H9 (cell line): ENCODE results near the gene TFRC. TPM values are rescaled to one million over a fixed set of nuclear protein-coding genes. Genes with fewer than 3 reads are reported as not detected.

Experiments
- DNase-seq: peaks from one replicate; pipeline ENCODE4 v3.0.0-alpha.2; 2017
- H2AFZ ChIP-seq: one replicate; pipeline ENCODE4 v1.6.1; 2013; ENCODE audit warnings: mild to moderate bottlenecking, low read length, control low read depth, moderate library complexity
- H2AK5ac ChIP-seq: 2 replicates; pipeline ENCODE4 v1.6.1; 2013; ENCODE audit warnings: low read length, control low read depth, mixed read lengths; ENCODE audit not compliant: insufficient read length
- H2BK120ac ChIP-seq: one replicate; pipeline ENCODE4 v1.6.1; 2013; ENCODE audit warnings: low read depth, mild to moderate bottlenecking, low read length, control low read depth, inconsistent platforms; ENCODE audit not compliant: poor library complexity, severe bottlenecking
- H2BK12ac ChIP-seq: 2 replicates; pipeline ENCODE4 v1.6.1; 2013; ENCODE audit warnings: low read length, control low read depth, mixed read lengths, low read depth; ENCODE audit not compliant: insufficient read length
- H2BK15ac ChIP-seq: 2 replicates; pipeline ENCODE4 v1.6.1; 2013; ENCODE audit warnings: low read depth, low read length, control low read depth
- H2BK20ac ChIP-seq: one replicate; pipeline ENCODE4 v1.6.1; 2013; ENCODE audit warnings: low read depth, mild to moderate bottlenecking, low read length, control low read depth, inconsistent platforms; ENCODE audit not compliant: poor library complexity, severe bottlenecking
- H2BK5ac ChIP-seq: 2 replicates; pipeline ENCODE4 v1.6.1; 2013; ENCODE audit warnings: low read length, control low read depth, mixed read lengths; ENCODE audit not compliant: insufficient read length
- H3K14ac ChIP-seq: 2 replicates; pipeline ENCODE4 v1.6.1; 2013; ENCODE audit warnings: low read length, control low read depth; ENCODE audit not compliant: insufficient read depth
- H3K18ac ChIP-seq: 2 replicates; pipeline ENCODE4 v1.6.1; 2013; ENCODE audit warnings: low read depth, mild to moderate bottlenecking, mixed read lengths, low read length, control low read depth; ENCODE audit not compliant: insufficient read length
- H3K23ac ChIP-seq: 2 replicates; pipeline ENCODE4 v1.6.1; 2013; ENCODE audit warnings: low read length, control low read depth, mixed read lengths, low read depth; ENCODE audit not compliant: insufficient read length
- H3K23me2 ChIP-seq: 2 replicates; pipeline ENCODE4 v1.6.1; 2013; ENCODE audit warnings: low read depth, mild to moderate bottlenecking, mixed read lengths, low read length, control low read depth; ENCODE audit not compliant: insufficient read length, poor library complexity, severe bottlenecking
- H3K27ac ChIP-seq: 2 replicates; pipeline ENCODE4 v1.5.1; 2013; ENCODE audit warnings: low read length, control low read depth, mixed read lengths, low read depth; ENCODE audit not compliant: insufficient read length
- H3K27me3 ChIP-seq: 2 replicates; pipeline ENCODE4 v1.6.1; 2013; ENCODE audit warnings: low read length, control low read depth, inconsistent platforms; ENCODE audit not compliant: insufficient read depth
- H3K4ac ChIP-seq: 2 replicates; pipeline ENCODE4 v1.6.1; 2013; ENCODE audit warnings: low read depth, mild to moderate bottlenecking, control low read depth, inconsistent platforms, low read length, moderate library complexity
- H3K4me1 ChIP-seq: 2 replicates; pipeline ENCODE4 v1.6.1; 2013; ENCODE audit warnings: low read length, control low read depth, inconsistent platforms; ENCODE audit not compliant: insufficient read depth
- H3K4me2 ChIP-seq: 2 replicates; pipeline ENCODE4 v1.6.1; 2013; ENCODE audit warnings: low read length, control low read depth, mixed read lengths; ENCODE audit not compliant: insufficient read length, insufficient read depth
- H3K56ac ChIP-seq: 2 replicates; pipeline ENCODE4 v1.6.1; 2013; ENCODE audit warnings: low read depth, mild to moderate bottlenecking, mixed read lengths, low read length, control low read depth; ENCODE audit not compliant: insufficient read length
- H3K79me1 ChIP-seq: 2 replicates; pipeline ENCODE4 v1.6.1; 2013; ENCODE audit warnings: low read depth, mild to moderate bottlenecking, moderate library complexity, low read length, control low read depth, inconsistent platforms; ENCODE audit not compliant: insufficient read depth, poor library complexity, severe bottlenecking
- H3K79me2 ChIP-seq: 2 replicates; pipeline ENCODE4 v1.6.1; 2013; ENCODE audit warnings: low read length, control low read depth, inconsistent platforms; ENCODE audit not compliant: insufficient read depth
- H3K9ac ChIP-seq: 2 replicates; pipeline ENCODE4 v1.6.1; 2013; ENCODE audit warnings: low read length, control low read depth, mixed read lengths; ENCODE audit not compliant: insufficient read length; ENCODE audit errors: extremely low read depth
- H3K9me3 ChIP-seq: one replicate; pipeline ENCODE4 v1.6.1; 2013; ENCODE audit warnings: low read depth, low read length, inconsistent platforms; ENCODE audit not compliant: control insufficient read depth
- H3T11ph ChIP-seq: one replicate; pipeline ENCODE4 v1.6.1; 2013; ENCODE audit warnings: mild to moderate bottlenecking, low read length, control low read depth, inconsistent platforms
- H4K20me1 ChIP-seq: one replicate; pipeline ENCODE4 v1.6.1; 2013; ENCODE audit not compliant: control insufficient read depth, insufficient read length, insufficient read depth
- H4K5ac ChIP-seq: 2 replicates; pipeline ENCODE4 v1.6.1; 2013; ENCODE audit warnings: low read depth, mild to moderate bottlenecking, mixed read lengths, low read length, control low read depth; ENCODE audit not compliant: insufficient read length
- H4K8ac ChIP-seq: replicated peaks from 2 replicates; pipeline ENCODE4 v1.6.1; 2013; ENCODE audit warnings: low read length, control low read depth, mixed read lengths, low read depth; ENCODE audit not compliant: insufficient read length
- H4K91ac ChIP-seq: 2 replicates; pipeline ENCODE4 v1.6.1; 2013; ENCODE audit warnings: low read depth, mild to moderate bottlenecking, moderate library complexity, mixed read lengths, low read length, control low read depth; ENCODE audit not compliant: insufficient read length
- H3K27ac Mint-ChIP-seq, 3 experiments: 2 replicates in 2 of 3; 3 replicates in 1 of 3; pipeline ENCODE4 v1.8.0; 2020 to 2021; ENCODE audit warnings: mixed read lengths in 3 of 3, mild to moderate bottlenecking in 1 of 3, moderate library complexity in 1 of 3
- H3K27me3 Mint-ChIP-seq: 2 replicates; pipeline ENCODE4 v1.8.0; 2021; ENCODE audit warnings: low read depth, mild to moderate bottlenecking, moderate library complexity, mixed read lengths
- H3K36me3 Mint-ChIP-seq, 3 experiments: 2 replicates in 2 of 3; 3 replicates in 1 of 3; pipeline ENCODE4 v1.8.0; 2020 to 2021; ENCODE audit warnings: low read depth in 3 of 3, mixed read lengths in 3 of 3; ENCODE audit not compliant: insufficient read depth in 1 of 3
- H3K4me1 Mint-ChIP-seq, 2 experiments: 2 replicates each; pipeline ENCODE4 v1.8.0; 2020; ENCODE audit warnings: mixed read lengths in 2 of 2
- H3K4me3 Mint-ChIP-seq, 2 experiments: 2 replicates in 1 of 2; 3 replicates in 1 of 2; pipeline ENCODE4 v1.8.0; 2020 to 2021; ENCODE audit warnings: mild to moderate bottlenecking in 2 of 2, mixed read lengths in 2 of 2, moderate library complexity in 1 of 2
- H3K9me3 Mint-ChIP-seq, 2 experiments: 2 replicates in 1 of 2; 3 replicates in 1 of 2; pipeline ENCODE4 v1.8.0; 2020; ENCODE audit warnings: mild to moderate bottlenecking in 2 of 2, mixed read lengths in 2 of 2, moderate library complexity in 1 of 2
- WGBS: extraction: QIAGEN DNeasy Blood & Tissue Kit; methylation state at CpG from one replicate; pipeline ENCODE4 v1.1.7; 2013; ENCODE audit warnings: missing lambda C conversion rate, low lambda C conversion rate, mixed read lengths; ENCODE audit not compliant: insufficient read length; ENCODE audit errors: extremely low coverage; 5-methylcytosine and 5-hydroxymethylcytosine counted together
- total RNA-seq: library from RNA; stranded (reverse); gene quantifications from 2 replicates; pipeline ENCODE4 v1.2.1, GENCODE V29; 2021
- TF ChIP-seq, protein P1 (sequence below): fragments of 200-600 bp; sonication (generic); conservative IDR thresholded peaks from 3 replicates; pipeline ENCODE4 v1.8.0; 2021; ENCODE audit warnings: antibody characterized with exemption, mild to moderate bottlenecking

Gene TFRC
- total RNA-seq, 1 experiment from 2014 or later: 135 TPM

DNA sequence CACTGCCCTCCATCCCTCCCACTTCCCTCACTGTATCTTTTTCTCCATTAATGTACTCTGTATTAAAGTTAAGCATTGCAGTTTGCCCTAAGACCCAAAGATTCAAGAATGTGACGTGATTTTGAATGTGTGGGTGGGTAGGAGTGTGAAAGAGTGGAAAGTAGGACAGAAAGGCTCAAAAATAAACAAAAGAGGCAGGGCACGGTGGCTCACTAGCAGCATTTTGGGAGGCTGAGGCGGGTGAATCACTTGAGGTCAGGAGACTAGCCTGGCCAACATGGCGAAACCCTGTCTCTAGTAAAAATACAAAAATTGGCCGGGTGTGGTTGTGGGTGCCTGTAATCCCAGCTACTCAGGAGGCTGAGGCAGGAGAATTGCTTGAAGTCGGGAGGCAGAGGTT, 18.4 kb downstream of the TFRC start:
- Histone ChIP-seq H3K23me2 (no peaks in the 10 kb centered on the region), H3K27ac (no peak overlapping the region), H3K79me2 (no peaks in the 10 kb centered on the region), H3T11ph (no peak overlapping the region), H3K9ac (no peak overlapping the region), H2BK20ac (no peak overlapping the region), H3K4me1 (no peaks in the 10 kb centered on the region; the same call in 1 of the 2 replicates), H2BK120ac (no peak overlapping the region), H3K27me3 (no peaks in the 10 kb centered on the region), H4K20me1 (no peaks in the 10 kb centered on the region), H3K4ac (no peak overlapping the region), H4K5ac (no peak overlapping the region), H4K91ac (no peak overlapping the region), H2AFZ (no peak overlapping the region), H2BK15ac (no peak overlapping the region), H2AK5ac (no peak overlapping the region), H3K9me3 (no peaks in the 10 kb centered on the region), H3K14ac (no peak overlapping the region), H3K4me2 (no peak overlapping the region), H3K23ac (no peak overlapping the region), H3K18ac (no peak overlapping the region), H2BK12ac (no peak overlapping the region), H4K8ac (no peak overlapping the region), H3K79me1 (no peaks in the 10 kb centered on the region), H2BK5ac (no peak overlapping the region), H3K56ac (no peak overlapping the region)
- no CpG with 5 or more reads among the region's 6 CpGs for WGBS
- Mint-ChIP-seq H3K9me3 (no peaks in the 10 kb centered on the region), H3K27ac (peak overlapping the region in 2 of 3 experiments; percentile 6 to 35; a peak in 1 of 7 replicates), H3K4me1 (peaks cover 11 to 17% of the 10 kb centered on the region in 2 experiments), H3K36me3 (peaks cover 73 to 97% (median 94%) of the 10 kb centered on the region in 3 experiments; a peak in 6 of 7 replicates), H3K27me3 (no peaks in the 10 kb centered on the region), H3K4me3 (no peak overlapping the region)
- no peak for DNase-seq
- TF ChIP-seq, protein P1, sequence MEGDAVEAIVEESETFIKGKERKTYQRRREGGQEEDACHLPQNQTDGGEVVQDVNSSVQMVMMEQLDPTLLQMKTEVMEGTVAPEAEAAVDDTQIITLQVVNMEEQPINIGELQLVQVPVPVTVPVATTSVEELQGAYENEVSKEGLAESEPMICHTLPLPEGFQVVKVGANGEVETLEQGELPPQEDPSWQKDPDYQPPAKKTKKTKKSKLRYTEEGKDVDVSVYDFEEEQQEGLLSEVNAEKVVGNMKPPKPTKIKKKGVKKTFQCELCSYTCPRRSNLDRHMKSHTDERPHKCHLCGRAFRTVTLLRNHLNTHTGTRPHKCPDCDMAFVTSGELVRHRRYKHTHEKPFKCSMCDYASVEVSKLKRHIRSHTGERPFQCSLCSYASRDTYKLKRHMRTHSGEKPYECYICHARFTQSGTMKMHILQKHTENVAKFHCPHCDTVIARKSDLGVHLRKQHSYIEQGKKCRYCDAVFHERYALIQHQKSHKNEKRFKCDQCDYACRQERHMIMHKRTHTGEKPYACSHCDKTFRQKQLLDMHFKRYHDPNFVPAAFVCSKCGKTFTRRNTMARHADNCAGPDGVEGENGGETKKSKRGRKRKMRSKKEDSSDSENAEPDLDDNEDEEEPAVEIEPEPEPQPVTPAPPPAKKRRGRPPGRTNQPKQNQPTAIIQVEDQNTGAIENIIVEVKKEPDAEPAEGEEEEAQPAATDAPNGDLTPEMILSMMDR: no peak
